Muscle layer of duodenum (tissue), 2 donors: Measurements from ENCODE around the gene ADGRL3.

ENCODE experiments used
- H3K27ac ChIP-seq: one replicate; pipeline ENCODE4 v1.7.0; 2013; ENCODE audit warnings: mild to moderate bottlenecking, low read length
- H3K27me3 ChIP-seq: one replicate; pipeline ENCODE4 v1.7.0; 2013; ENCODE audit warnings: low read depth, mild to moderate bottlenecking, control low read depth, low read length
- H3K36me3 ChIP-seq, 2 donors: one replicate each; pipeline ENCODE4 v1.7.0; 2013; ENCODE audit warnings: low read length in 2 of 2, control low read depth in 1 of 2, mild to moderate bottlenecking in 1 of 2; ENCODE audit not compliant: insufficient read depth in 2 of 2, control insufficient read depth in 1 of 2
- H3K4me1 ChIP-seq, 2 donors: one replicate each; pipeline ENCODE4 v1.7.0; 2013; ENCODE audit warnings: low read length in 2 of 2, mild to moderate bottlenecking in 2 of 2, control low read depth in 1 of 2, moderate library complexity in 1 of 2; ENCODE audit not compliant: insufficient read depth in 2 of 2, control insufficient read depth in 1 of 2
- H3K4me3 ChIP-seq, 2 donors: one replicate each; pipeline ENCODE4 v1.7.0; 2013; ENCODE audit warnings: low read length in 2 of 2, low read depth in 1 of 2, mild to moderate bottlenecking in 1 of 2
- H3K9me3 ChIP-seq, 2 donors: one replicate each; pipeline ENCODE4 v1.7.0; 2013; ENCODE audit warnings: low read length in 2 of 2, control low read depth in 1 of 2, mild to moderate bottlenecking in 1 of 2; ENCODE audit not compliant: control insufficient read depth in 1 of 2
- donor health status: healthy.

ADGRL3 gene

GRCh38 chr4:62015043-62015739, 815.1 kb downstream of the ADGRL3 start:
- Histone ChIP-seq H3K36me3 (no peaks in the 10 kb centered on the region), H3K27ac (no peak overlapping the region), H3K4me1 (no peaks in the 10 kb centered on the region), H3K4me3 (no peak overlapping the region), H3K9me3 (no peaks in the 10 kb centered on the region), H3K27me3 (no peaks in the 10 kb centered on the region)

DNA sequence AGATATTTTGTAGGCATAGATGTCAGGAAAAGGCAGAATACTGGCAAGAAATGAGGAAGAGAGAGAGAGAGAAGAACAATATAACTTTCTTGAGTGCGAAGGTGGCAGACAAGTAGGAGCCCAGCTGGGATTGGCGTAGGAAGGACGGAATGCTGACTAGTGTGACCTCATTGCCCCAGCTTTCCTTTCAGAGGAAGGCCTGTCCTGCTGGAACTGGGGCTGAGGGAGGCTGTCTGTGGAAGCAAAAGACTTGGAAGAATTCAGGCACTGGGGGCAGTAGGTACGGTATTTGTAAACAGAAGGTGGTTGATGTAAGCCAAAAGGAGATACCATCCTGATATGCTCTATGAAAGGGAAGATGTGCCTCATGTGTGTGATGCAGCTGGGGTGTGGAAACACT, 818.4 kb downstream of the ADGRL3 start:
- Histone ChIP-seq H3K27me3 (no peaks in the 10 kb centered on the region), H3K4me3 (no peak overlapping the region), H3K36me3 (no peaks in the 10 kb centered on the region), H3K4me1 (no peaks in the 10 kb centered on the region), H3K9me3 (no peaks in the 10 kb centered on the region), H3K27ac (no peak overlapping the region)

DNA sequence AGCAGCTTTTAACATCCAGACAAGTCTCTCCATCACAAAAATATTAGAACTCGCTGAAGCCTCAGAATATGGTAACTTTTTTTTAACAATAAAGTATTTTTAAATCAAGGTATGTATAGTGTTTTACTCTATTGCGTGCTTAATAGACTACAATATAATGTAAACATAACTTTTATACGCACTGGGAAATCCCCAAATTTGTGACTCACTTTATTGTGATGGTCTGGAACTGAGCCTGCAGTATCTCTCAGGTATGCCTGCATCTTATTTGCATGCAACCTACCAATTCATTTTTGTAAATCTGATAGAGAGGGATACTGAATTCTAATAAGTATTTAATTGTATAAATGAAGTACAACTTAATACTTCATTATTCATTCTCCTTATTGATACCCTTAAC, 823.5 kb downstream of the ADGRL3 start:
- no peaks in the 10 kb centered on the region for H3K27me3 ChIP-seq
- H3K9me3 ChIP-seq = no peaks in the 10 kb centered on the region

DNA sequence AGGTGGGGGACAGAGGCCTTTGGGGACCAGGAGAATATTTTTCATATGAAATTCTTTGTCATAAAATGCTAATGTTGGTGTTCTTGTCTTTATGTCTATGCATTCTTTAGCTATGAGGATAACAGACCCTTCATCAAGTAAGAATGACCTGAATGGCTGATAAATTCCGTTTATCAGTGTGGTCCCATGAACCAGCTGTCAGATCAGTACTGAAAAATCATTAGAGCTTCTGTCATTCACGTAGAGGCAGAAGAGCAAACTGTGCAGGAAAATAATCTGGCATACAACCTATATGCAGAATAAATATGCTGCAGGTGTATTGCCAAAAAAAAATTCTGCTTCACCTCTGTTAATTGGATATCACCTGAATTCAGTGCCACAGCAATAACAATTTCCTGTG, 828.6 kb downstream of the ADGRL3 start:
- no peak overlapping the region for H3K27ac ChIP-seq
- no peaks in the 10 kb centered on the region for H3K27me3 ChIP-seq
- H3K4me1 ChIP-seq = no peaks in the 10 kb centered on the region
- no peak overlapping the region for H3K4me3 ChIP-seq
- no peaks in the 10 kb centered on the region for H3K36me3 ChIP-seq
- no peaks in the 10 kb centered on the region for H3K9me3 ChIP-seq

More for the DNA sequence above, 823.5 kb downstream of the ADGRL3 start:
- H3K36me3 ChIP-seq = no peaks in the 10 kb centered on the region
- H3K4me3 ChIP-seq = no peak overlapping the region
- H3K4me1 ChIP-seq = no peaks in the 10 kb centered on the region
- no peak overlapping the region for H3K27ac ChIP-seq

DNA sequence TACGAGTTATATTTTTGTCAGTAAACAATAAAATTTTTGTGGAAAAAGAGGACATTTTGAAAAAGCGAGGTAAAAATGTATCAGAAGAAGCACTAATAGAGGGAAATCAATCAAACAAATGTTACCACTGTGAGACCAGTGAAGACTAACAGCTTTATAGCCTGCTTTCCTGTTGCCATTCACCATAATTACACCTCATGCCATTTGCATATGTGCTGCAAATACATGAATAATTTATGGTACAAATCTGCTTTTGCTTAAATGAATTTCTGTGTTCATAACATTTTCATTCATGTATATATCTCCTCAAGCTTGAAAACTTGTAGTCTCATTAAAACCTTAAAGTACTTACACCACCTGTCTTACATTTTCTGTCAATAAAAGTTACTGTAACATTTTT, 830.8 kb downstream of the ADGRL3 start:
- H3K4me3 ChIP-seq = no peak overlapping the region
- H3K27ac ChIP-seq = no peak overlapping the region
- no peaks in the 10 kb centered on the region for H3K4me1 ChIP-seq
- no peaks in the 10 kb centered on the region for H3K27me3 ChIP-seq
- H3K36me3 ChIP-seq = no peaks in the 10 kb centered on the region
- H3K9me3 ChIP-seq = no peaks in the 10 kb centered on the region

GRCh38 chr4:62037571-62037970, 837.4 kb downstream of the ADGRL3 start:
- Histone ChIP-seq H3K36me3 (no peaks in the 10 kb centered on the region), H3K9me3 (no peaks in the 10 kb centered on the region), H3K27me3 (no peaks in the 10 kb centered on the region), H3K4me1 (no peaks in the 10 kb centered on the region), H3K27ac (no peak overlapping the region), H3K4me3 (no peak overlapping the region)

GRCh38 chr4:62051332-62051731, 851.2 kb downstream of the ADGRL3 start:
- Histone ChIP-seq H3K9me3 (no peaks in the 10 kb centered on the region), H3K4me3 (no peak overlapping the region), H3K4me1 (no peaks in the 10 kb centered on the region), H3K36me3 (no peaks in the 10 kb centered on the region), H3K27me3 (no peaks in the 10 kb centered on the region), H3K27ac (no peak overlapping the region)

DNA sequence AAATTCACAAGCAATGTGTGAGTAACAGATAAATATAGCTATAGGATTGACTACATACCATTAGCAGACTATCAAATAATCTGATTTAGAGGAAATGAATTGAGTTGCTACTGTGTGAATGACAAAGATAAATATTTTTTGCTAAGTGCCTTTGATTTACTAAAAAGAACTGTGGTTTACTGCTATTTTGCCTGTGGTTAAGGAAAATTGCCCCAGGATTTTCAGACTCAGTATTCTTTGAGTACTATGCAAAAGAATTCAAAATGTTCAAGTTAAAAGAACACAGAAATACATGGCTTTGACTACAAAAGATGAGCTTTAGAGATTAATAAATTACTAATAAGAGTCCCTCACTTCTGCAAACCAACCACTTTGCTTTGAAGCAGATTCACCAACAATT, 853.8 kb downstream of the ADGRL3 start:
- H3K4me3 ChIP-seq = no peak overlapping the region
- H3K9me3 ChIP-seq = no peaks in the 10 kb centered on the region
- no peak overlapping the region for H3K27ac ChIP-seq
- no peaks in the 10 kb centered on the region for H3K27me3 ChIP-seq
- no peaks in the 10 kb centered on the region for H3K4me1 ChIP-seq
- H3K36me3 ChIP-seq = no peaks in the 10 kb centered on the region

DNA sequence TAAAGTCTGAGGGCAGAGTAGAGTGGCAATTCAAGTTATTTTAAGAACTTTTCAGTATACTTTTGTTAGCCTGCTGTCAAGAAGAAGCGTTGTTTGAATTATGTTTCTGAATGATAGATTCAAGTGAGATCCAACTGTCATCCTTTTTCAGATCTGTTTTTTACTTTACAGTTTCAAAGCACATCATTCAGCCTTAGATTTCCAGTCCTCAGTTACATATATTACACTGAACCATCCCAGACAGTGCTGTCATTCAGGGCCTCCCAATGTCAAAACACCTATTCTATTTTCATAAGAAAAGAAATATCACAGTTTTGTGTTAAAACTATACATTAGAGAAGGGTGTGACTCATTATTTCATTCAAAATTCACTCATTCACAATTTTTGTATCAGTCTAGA, 856.9 kb downstream of the ADGRL3 start:
- Histone ChIP-seq H3K4me3 (no peak overlapping the region), H3K4me1 (no peaks in the 10 kb centered on the region), H3K27me3 (no peaks in the 10 kb centered on the region), H3K36me3 (no peaks in the 10 kb centered on the region), H3K9me3 (no peaks in the 10 kb centered on the region), H3K27ac (no peak overlapping the region)

GRCh38 chr4:62058571-62058970, 858.4 kb downstream of the ADGRL3 start:
- H3K4me3 ChIP-seq = no peak overlapping the region

GRCh38 chr4:62070291-62070852, 870.2 kb downstream of the ADGRL3 start:
- H3K9me3 ChIP-seq = no peaks in the 10 kb centered on the region
- H3K27ac ChIP-seq = no peak overlapping the region
- H3K36me3 ChIP-seq = no peaks in the 10 kb centered on the region

More at GRCh38 chr4:62058571-62058970, 858.4 kb downstream of the ADGRL3 start:
- Histone ChIP-seq H3K9me3 (no peaks in the 10 kb centered on the region), H3K27ac (no peak overlapping the region), H3K27me3 (no peaks in the 10 kb centered on the region), H3K4me1 (no peaks in the 10 kb centered on the region), H3K36me3 (no peaks in the 10 kb centered on the region)

GRCh38 chr4:62075089-62075488, 875.0 kb downstream of the ADGRL3 start:
- Histone ChIP-seq H3K4me3 (no peak overlapping the region), H3K27me3 (no peaks in the 10 kb centered on the region), H3K9me3 (no peaks in the 10 kb centered on the region), H3K36me3 (no peaks in the 10 kb centered on the region), H3K27ac (no peak overlapping the region), H3K4me1 (no peaks in the 10 kb centered on the region)

More at GRCh38 chr4:62070291-62070852, 870.2 kb downstream of the ADGRL3 start:
- H3K4me1 ChIP-seq = no peaks in the 10 kb centered on the region
- no peaks in the 10 kb centered on the region for H3K27me3 ChIP-seq
- no peak overlapping the region for H3K4me3 ChIP-seq
